SK-N-SH treated with all-trans-retinoic acid at 6 μM for 48 hours (cell line): ENCODE data around the gene PLEKHM3.

Experiments
- ATAC-seq: fragments of 200-7000 bp; cut with Tn5 transposase; 3 replicates; pipeline ENCODE4 v1.9.1; 2020; ENCODE audit warnings: mild to moderate bottlenecking, moderate library complexity
- ARNTL ChIP-seq: fragments of 450-650 bp; formaldehyde crosslinking; IDR thresholded peaks from 2 replicates; pipeline ENCODE4 v1.5.0; 2020; ENCODE audit warnings: low read depth, mild to moderate bottlenecking, moderate library complexity, borderline replicate concordance
- CREB5 ChIP-seq: fragments of 250-450 bp; sonication (Bioruptor Pico); IDR thresholded peaks from 2 replicates; pipeline ENCODE4 v1.5.1; 2020; ENCODE audit warnings: low read depth, mild to moderate bottlenecking, moderate library complexity
- CSDC2 ChIP-seq: fragments of 250-450 bp; sonication (Bioruptor Pico); IDR thresholded peaks from 2 replicates; pipeline ENCODE4 v1.5.0; 2020; ENCODE audit warnings: mild to moderate bottlenecking, moderate library complexity
- GLIS3 ChIP-seq: fragments of 250-450 bp; sonication (Bioruptor Pico); IDR thresholded peaks from 2 replicates; pipeline ENCODE4 v1.5.0; 2020; ENCODE audit warnings: mild to moderate bottlenecking, moderate library complexity
- ISL1 ChIP-seq: fragments of 250-450 bp; sonication (Bioruptor Pico); IDR thresholded peaks from 2 replicates; pipeline ENCODE4 v2.1.2; 2022; ENCODE audit warnings: mild to moderate bottlenecking, moderate library complexity
- OSR1 ChIP-seq: fragments of 250-450 bp; sonication (Bioruptor Pico); IDR thresholded peaks from 2 replicates; pipeline ENCODE4 v1.8.0; 2022; ENCODE audit warnings: moderate library complexity, mild to moderate bottlenecking, inconsistent platforms
- POU6F1 ChIP-seq: fragments of 250-450 bp; sonication (Bioruptor Pico); IDR thresholded peaks from 2 replicates; pipeline ENCODE4 v1.8.0; 2021; ENCODE audit warnings: low read depth, mild to moderate bottlenecking, moderate library complexity, borderline replicate concordance
- TCF4 ChIP-seq: fragments of 250-450 bp; sonication (Bioruptor Pico); IDR thresholded peaks from 2 replicates; pipeline ENCODE4 v1.8.0; 2021; ENCODE audit warnings: mild to moderate bottlenecking, moderate library complexity, borderline replicate concordance
- TOX ChIP-seq: fragments of 250-450 bp; sonication (Bioruptor Pico); IDR thresholded peaks from 2 replicates; pipeline ENCODE4 v1.8.0; 2021; ENCODE audit warnings: mild to moderate bottlenecking, moderate library complexity, borderline replicate concordance
- TSHZ2 ChIP-seq: fragments of 250-450 bp; sonication (Bioruptor Pico); IDR thresholded peaks from 2 replicates; pipeline ENCODE4 v1.5.0; 2020; ENCODE audit warnings: mild to moderate bottlenecking, moderate library complexity
- ZC3H10 ChIP-seq: fragments of 250-450 bp; sonication (Bioruptor Pico); IDR thresholded peaks from 2 replicates; pipeline ENCODE4 v1.5.1; 2021; ENCODE audit warnings: mild to moderate bottlenecking, moderate library complexity
- ZFP3 ChIP-seq: fragments of 250-450 bp; sonication (Bioruptor Pico); IDR thresholded peaks from 2 replicates; pipeline ENCODE4 v1.5.0; 2020; ENCODE audit warnings: mild to moderate bottlenecking, moderate library complexity
- ZFP30 ChIP-seq: fragments of 450-650 bp; formaldehyde crosslinking; IDR thresholded peaks from 2 replicates; pipeline ENCODE4 v1.5.0; 2022; ENCODE audit warnings: mild to moderate bottlenecking, moderate library complexity
- ZNF565 ChIP-seq: fragments of 450-650 bp; formaldehyde crosslinking; conservative IDR thresholded peaks from 2 replicates; pipeline ENCODE4 v1.5.0; 2020; ENCODE audit warnings: low read depth, mild to moderate bottlenecking, moderate library complexity
- ZNF8 ChIP-seq: fragments of 450-650 bp; formaldehyde crosslinking; IDR thresholded peaks from 2 replicates; pipeline ENCODE4 v1.5.0; 2020; ENCODE audit warnings: mild to moderate bottlenecking, moderate library complexity
- TF ChIP-seq, protein P1 (sequence below): fragments of 250-450 bp; sonication (Bioruptor Pico); IDR thresholded peaks from 2 replicates; pipeline ENCODE4 v1.8.0; 2020; ENCODE audit warnings: mild to moderate bottlenecking, moderate library complexity, borderline replicate concordance

Gene PLEKHM3

GRCh38 chr2:207936380-207936779 lies 88.9 kb downstream of the PLEKHM3 start:
- TF ChIP-seq ZFP30 (CRISPR knock-in tag) (no peak), CSDC2 (CRISPR knock-in tag) (no peak), TSHZ2 (CRISPR knock-in tag) (no peak), ZNF8 (CRISPR knock-in tag) (no peak), ISL1 (CRISPR knock-in tag) (no peak), GLIS3 (CRISPR knock-in tag) (no peak), TCF4 (CRISPR knock-in tag) (no peak), ARNTL (CRISPR knock-in tag) (no peak)
- TF ChIP-seq, protein P1, sequence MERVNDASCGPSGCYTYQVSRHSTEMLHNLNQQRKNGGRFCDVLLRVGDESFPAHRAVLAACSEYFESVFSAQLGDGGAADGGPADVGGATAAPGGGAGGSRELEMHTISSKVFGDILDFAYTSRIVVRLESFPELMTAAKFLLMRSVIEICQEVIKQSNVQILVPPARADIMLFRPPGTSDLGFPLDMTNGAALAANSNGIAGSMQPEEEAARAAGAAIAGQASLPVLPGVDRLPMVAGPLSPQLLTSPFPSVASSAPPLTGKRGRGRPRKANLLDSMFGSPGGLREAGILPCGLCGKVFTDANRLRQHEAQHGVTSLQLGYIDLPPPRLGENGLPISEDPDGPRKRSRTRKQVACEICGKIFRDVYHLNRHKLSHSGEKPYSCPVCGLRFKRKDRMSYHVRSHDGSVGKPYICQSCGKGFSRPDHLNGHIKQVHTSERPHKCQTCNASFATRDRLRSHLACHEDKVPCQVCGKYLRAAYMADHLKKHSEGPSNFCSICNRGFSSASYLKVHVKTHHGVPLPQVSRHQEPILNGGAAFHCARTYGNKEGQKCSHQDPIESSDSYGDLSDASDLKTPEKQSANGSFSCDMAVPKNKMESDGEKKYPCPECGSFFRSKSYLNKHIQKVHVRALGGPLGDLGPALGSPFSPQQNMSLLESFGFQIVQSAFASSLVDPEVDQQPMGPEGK (CRISPR knock-in tag), result no peak
- ATAC-seq, result no peak

DNA sequence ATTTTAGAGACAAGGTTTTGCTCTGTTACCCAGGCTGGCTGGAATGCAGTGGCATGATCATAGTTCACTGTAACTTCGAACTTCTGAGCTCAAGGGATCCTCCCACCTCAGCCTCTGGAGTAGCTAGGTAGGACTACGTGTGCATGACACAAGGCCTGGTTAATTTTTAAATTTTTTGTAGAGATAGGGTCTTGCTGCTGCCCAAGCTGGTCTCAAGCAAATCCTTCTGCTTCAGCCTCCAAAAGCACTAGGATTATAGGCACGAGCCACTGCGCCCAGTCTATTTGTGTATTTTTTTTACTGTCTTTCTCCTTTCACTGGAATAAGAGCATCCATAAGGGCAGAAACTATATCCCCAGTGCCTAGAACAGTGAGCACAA lies 89.3 kb downstream of the PLEKHM3 start:
- no peak for ATAC-seq
- TF ChIP-seq TCF4 (CRISPR knock-in tag), result no peak
- TF ChIP-seq GLIS3 (CRISPR knock-in tag), result no peak
- TF ChIP-seq CSDC2 (CRISPR knock-in tag), result no peak
- TF ChIP-seq CREB5 (CRISPR knock-in tag), result no peak
- no peak for TF ChIP-seq ISL1 (CRISPR knock-in tag)
- no peak for TF ChIP-seq TOX (CRISPR knock-in tag)
- TF ChIP-seq ZFP3 (CRISPR knock-in tag), result no peak
- TF ChIP-seq POU6F1 (CRISPR knock-in tag), result no peak
- no peak for TF ChIP-seq OSR1
- TF ChIP-seq ZC3H10, result no peak
- TF ChIP-seq TSHZ2 (CRISPR knock-in tag), result no peak
- TF ChIP-seq ZNF565 (CRISPR knock-in tag), result no peak
- TF ChIP-seq, protein P1 (CRISPR knock-in tag), result no peak
- no peak for TF ChIP-seq ZNF8 (CRISPR knock-in tag)
